GM19324 (cell line): ENCODE measurements around the gene CD163.
"Not testable (repeated sequence)": the region's sequence is repeated elsewhere in the genome, so short reads cannot be mapped to it uniquely, and the experiment has no call there.

ENCODE experiments used
- ATAC-seq: cut with Tn5 transposase; IDR thresholded peaks from one replicate; pipeline ENCODE4 v1.9.1; 2021; ENCODE audit warnings: mild to moderate bottlenecking, moderate library complexity; ENCODE audit not compliant: unreplicated experiment, low FRiP score

The CD163 gene

DNA sequence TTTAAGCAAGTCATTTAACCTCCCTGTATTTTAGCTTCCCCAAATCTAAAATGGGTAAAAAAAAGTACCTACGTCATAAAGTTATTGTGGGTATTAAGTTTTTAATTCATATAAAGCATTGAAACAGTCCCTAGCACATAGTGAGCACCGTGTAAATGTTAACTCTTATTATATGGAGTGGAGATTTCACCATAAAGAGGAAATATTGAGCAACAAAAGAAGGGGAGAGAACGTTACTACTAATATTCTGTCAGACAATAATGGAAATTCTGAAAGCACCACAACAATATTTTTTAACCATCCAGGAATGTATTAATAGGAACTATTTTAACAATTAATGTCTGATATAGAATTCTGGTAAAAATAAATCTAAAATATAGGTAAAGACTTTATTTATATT, 51.8 kb downstream of the CD163 start:
- ATAC-seq: no peak

DNA sequence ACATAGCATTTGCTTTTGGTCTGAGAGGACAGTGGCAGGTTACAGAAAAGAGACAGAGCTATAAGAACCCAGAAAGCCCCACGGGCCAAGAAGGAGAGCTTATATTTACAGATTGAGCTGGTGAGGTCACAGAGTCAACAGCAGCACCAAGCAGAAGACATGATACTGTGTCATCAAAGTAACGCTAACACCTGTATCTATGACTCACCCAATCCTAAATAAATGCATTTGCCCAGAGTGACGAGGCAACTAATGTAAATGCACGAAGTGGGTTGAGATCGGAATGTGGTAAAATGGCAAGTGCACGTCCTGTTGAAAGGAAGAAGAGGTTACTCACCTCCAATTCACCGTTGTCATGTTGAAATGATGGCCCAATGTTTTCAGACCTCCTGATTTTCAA, 52.9 kb downstream of the CD163 start:
- ATAC-seq: no peak

DNA sequence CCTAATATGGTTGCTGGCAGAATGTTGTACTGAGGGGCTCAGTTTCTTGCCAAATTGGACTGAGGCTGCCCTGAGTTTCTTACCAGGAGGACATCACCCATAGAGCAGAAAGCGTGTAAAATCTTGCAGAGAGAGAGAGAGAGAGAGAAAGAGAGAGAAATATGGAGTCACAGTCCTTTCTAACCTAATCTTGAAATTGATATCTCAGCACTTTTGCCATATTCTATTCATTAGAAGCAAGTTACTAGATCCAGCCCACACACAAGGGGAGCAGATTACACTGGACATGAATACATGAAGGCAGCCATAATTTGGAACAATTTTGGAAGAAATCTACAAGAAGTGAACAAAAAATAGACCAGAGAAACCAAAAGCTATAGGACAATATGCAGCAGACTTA, 55.5 kb downstream of the CD163 start:
- ATAC-seq: no peak

DNA sequence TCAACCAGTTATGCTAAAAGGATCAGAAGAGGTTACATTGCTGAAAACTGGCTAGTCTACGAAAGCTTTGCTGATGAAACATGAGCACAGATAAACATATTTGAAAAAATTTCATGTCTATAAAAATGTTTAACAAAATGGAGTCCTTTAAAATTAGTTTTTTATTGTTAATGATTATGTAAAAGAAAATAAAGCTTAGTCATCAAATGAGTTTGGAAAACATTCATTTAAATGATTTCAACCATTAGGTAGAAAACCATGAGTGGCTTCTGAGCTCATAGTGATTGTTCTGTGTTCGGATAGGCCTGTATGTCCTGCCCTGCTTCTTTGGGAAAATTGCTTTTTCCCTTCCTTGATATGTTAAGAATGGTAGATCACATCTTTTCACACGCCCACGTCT, 59.0 kb downstream of the CD163 start:
- no peak for ATAC-seq

DNA sequence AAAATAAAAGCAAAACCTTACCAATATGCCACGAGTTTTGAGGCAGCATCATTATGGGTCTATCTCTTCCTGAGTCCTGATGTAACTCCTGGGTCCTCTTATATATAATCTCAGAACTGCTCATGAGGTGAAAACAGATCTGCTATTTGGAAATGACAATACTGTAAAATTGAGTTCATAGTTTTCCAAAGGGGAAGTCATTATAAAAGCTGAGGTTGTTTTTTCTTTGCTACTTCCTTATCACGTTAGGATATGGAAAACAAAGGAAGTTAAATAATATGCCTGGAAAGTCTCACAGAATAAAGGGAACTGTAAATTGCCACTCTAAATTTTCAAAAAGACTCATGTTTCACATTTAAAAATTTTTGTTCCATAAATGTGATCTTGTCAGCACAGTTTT, 59.5 kb downstream of the CD163 start, which contains the start of gene CD163L1:
Gene CD163L1 (minus strand): TSS at position 78 of the 400 bp plus-strand sequence. CDS start 26 bp downstream, at position 52.
- ATAC-seq: no peak

DNA sequence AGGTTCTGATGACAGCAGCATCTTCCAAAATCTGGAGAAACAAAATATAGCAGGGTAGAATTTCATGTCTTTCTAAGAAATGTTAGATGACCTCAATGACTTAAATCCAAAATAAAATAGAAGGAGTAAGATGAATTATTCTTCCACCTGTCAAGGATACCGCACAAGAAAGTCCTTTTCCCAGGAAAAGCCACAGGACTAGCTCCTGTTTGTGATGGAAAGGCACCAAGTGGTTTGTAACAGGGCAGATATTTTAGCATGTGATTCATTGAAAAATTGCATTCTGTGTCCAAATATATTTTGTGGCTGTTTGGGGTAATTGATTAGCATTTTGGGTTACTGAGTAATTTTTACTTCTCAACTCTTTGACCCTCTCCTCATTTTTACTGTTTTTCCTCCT, 62.4 kb downstream of the CD163 start:
- no peak for ATAC-seq

DNA sequence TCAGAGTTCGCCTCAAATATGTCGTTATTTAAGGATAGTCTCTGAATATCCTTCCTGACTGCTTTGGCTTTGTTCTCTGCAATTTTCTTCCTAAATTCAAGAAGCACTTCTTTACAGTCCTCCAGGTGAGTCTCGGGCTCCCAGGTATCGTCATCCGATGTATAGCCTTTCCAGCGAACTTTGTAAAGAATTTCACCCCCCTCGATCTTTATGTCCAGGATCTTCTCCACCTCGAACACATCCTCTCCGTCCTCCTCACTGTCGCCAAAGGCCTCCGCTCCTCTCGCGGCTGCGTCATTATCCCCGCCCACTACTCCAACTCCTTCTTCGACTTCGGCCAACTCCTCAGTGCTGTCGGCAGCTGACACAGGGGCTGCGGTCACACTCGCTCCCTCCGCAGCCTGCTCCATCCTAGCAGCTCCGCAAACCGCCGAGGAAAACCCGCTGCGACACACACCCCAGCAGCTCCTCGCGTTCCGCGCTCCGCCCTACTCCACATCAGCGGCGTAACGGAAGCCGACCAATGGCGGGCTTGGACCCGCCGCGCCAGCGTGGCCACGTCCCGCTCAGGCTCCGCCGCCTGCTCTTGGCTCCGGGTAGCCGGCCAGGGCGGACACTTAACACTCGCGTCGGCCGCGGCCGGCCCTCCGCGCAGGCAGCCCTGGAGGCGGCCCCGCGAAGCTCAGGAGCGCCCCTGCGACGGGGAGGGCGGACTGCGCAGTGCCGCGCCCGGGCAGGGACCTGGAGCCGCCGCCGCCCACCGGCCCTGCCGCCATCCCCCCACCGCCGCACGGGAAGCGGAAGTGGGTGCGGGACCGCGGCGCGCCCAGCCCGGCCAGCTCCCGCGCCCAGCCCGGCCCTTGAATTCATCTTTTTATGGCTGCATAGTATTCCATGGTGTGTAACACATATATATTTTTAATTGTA, 63.7 kb downstream of the CD163 start:
- ATAC-seq: no peak

DNA sequence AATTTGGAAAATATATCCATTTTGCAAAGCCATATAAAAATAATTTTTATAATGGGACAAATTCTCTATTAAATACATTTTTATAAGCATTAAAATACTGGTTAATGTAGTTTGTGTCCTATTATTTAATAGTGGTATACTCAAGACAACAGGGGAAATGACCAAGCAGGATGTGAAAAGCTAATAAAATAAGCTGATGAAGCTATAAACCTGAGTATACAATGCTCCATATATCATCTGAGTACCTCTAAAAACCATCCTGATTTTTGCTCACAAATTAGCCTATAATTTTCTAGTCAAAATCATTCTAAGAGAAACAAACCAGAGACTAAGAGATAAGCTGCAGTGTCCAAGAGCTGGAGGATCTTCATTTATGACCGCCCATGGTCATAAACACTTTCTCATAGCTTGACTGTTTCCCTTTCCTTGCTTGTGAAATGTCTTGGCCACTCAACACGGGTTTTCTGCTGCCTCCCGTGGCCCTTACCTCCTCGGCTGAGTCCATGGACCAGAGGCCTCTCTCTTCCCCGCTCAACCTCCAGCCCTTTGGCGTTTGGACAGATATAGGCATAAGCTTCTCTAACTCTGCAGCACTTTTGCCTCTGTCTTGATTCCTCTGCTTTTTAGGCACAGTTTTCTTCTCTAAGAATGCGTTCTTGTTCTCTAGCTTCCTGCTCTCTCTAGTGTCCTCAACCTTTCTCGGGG, 65.1 kb downstream of the CD163 start:
- not testable (repeated sequence) for ATAC-seq

DNA sequence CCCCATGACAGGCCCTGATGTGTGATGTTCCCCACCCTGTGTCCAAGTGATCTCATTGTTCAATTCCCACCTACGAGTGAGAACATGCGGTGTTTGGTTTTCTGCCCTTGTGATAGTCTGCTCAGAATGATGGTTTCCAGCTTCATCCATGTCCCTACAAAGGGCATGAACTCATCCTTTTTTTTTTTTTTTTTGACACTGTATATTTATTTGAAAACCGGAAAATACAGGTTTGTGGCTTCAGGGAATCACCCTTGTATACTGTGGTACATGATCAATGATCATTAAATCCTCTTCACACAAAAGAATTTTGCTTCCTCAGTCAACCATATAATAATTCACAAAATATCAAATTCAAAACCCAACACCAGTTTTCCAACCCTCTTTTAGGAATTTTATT, 66.1 kb downstream of the CD163 start:
- ATAC-seq: not testable (repeated sequence)

DNA sequence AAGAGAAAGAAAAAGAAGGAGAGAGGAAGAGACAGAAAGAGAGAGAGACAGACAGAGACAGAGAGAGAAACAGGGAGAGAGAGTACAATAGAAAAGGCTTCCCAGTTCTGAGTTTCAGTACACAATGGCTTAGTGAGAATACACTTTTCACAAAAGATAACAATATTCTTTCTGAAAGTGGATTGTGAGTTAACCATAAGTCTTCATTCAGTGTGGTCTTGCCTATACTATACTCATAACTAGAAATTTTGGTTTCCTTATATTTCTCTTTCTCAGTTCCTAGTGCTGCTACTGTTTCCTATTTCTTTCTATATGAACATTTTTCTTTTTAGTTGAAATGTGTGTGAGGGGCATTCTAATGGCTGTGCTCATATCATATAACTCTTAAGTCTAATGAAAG, 68.9 kb downstream of the CD163 start:
- ATAC-seq: no peak

DNA sequence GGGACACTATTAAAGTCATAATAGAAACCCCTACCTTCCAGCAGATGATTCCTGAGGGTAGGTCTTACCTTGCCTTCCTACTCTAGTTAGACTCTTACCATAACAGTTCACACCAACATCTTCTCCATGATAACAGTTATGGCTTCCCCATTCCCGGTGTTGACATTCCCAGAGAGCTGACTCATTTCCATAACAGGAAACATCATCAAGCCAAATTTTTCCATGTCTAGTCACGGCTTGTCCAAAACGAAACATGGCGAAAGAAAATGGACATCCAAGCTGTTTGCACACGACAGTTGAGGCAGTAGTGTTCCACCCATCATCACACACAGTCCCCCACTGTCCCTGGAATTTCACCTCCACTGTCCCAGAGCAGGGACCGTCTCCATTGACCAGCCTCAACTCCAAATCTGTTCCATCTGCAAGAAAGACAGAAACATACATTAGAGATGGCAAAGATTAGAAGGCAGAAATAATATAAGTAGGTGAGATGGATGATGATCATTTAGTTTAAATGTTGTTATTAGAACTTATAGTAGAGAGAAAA, 70.2 kb downstream of the CD163 start:
- ATAC-seq: no peak

DNA sequence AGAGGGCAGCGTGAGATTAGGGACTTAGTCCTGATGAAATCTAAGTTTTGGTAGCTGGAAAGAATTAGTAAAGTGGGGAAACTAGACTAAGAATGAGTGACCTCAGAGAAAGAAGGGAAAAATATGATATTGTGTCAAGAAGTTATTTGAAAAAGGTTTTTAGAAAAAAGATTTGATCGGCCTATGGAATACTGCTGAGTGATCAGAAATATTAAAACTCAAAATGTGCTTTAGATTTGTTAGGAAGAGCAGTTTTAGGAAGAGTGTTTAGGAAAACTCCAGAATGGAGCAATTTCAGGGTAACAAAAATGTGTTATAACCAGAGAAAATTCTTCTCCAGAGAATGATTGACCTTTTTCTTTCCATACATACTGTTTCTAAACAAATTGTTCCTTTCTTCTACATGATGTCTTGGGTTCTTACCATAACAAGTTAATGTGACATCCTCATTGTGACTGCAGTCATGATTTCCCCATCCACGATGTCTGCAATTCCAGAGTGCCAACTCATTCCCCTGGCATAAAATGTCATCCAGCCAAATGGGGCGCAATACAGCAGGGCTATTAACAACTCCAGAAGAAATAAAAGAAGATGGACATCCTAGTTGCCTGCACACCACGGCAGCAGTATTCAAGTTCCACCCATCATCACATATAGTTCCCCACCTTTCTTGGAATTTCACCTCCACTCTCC, 71.4 kb downstream of the CD163 start:
- no peak for ATAC-seq
